Left lung (tissue), 10 donors: ENCODE measurements around the gene ALPP. TPM values are rescaled to one million over a fixed set of nuclear protein-coding genes. Genes with fewer than 3 reads are reported as not detected.

ENCODE experiments used
- ATAC-seq: fragments of 200-7000 bp; cut with Tn5 transposase; one replicate; pipeline ENCODE4 v1.9.1; 2020; ENCODE audit warnings: moderate library complexity
- DNase-seq, 4 donors: peaks; one replicate each; pipeline ENCODE4 v3.0.0-alpha.2; 2013 to 2020
- H3K27ac ChIP-seq, 2 donors: fragments of 200-600 bp; sonication (generic) in 1 of 2; one replicate each; pipeline versions ENCODE4 v1.5.0 to v1.8.0; 2020 to 2021
- H3K27me3 ChIP-seq, 2 donors: fragments of 200-600 bp; sonication (generic) in 1 of 2; one replicate each; pipeline versions ENCODE4 v1.5.0 to v1.8.0; 2020 to 2021
- H3K36me3 ChIP-seq, 2 donors: fragments of 200-600 bp; sonication (generic) in 1 of 2; one replicate each; pipeline versions ENCODE4 v1.5.0 to v1.8.0; 2020 to 2021
- H3K4me1 ChIP-seq, 2 donors: fragments of 200-600 bp; one replicate each; pipeline ENCODE4 v1.8.0; 2021
- H3K4me3 ChIP-seq, 2 donors: fragments of 200-600 bp; sonication (generic) in 1 of 2; one replicate each; pipeline versions ENCODE4 v1.5.0 to v1.8.0; 2020 to 2021; ENCODE audit warnings: mild to moderate bottlenecking in 1 of 2
- H3K9me3 ChIP-seq, 2 donors: fragments of 200-600 bp; sonication (generic) in 1 of 2; one replicate each; pipeline versions ENCODE4 v1.5.0 to v1.8.0; 2020 to 2021
- intact Hi-C, 2 donors: fragments of 100-400 bp; cut with DNase I; formaldehyde crosslinking; loops; one replicate each; pipeline versions ENCODE4 v1.11.2 to v1.14.2; 2022
- polyA plus RNA-seq, 6 donors: library from polyadenylated mRNA; unstranded; fragments of 120-200 nt; gene quantifications; one replicate each; pipeline ENCODE4 v1.2.1, GENCODE V29; 2013; ENCODE audit not compliant: insufficient read length in 6 of 6
- total RNA-seq, 2 donors: library from RNA; stranded (reverse); fragmentation: NEBNext Ultra II Directional; extraction: Animal tissue kit (Norgen Biotek cat#: 25700); gene quantifications; one replicate each; pipeline ENCODE4 v1.2.1, GENCODE V29; 2021
- TF ChIP-seq, protein P1 (sequence below), 2 donors: fragments of 200-600 bp; sonication (generic) in 1 of 2; IDR thresholded peaks; one replicate each; pipeline versions ENCODE4 v1.5.0 to v1.8.0; 2021; ENCODE audit warnings: antibody characterized with exemption in 2 of 2
- donor health status: DM: no; HTN: yes; CAD: no.
- donor health status: DM: no; HTN: no; CAD: no.

The ALPP gene
- total and polyA plus RNA-seq, 8 donors = 0.07 to 14.1 (median 0.18) TPM; not detected in 3

GRCh38 chr2:232374356-232374755 lies 4.2 kb upstream of the ALPP start:
- Histone ChIP-seq H3K9me3 (no peaks in the 10 kb centered on the region), H3K27me3 (peaks cover 0 to under 1% of the 10 kb centered on the region in 2 donors), H3K4me1 (no peaks in the 10 kb centered on the region), H3K36me3 (no peaks in the 10 kb centered on the region), H3K4me3 (no peak overlapping the region), H3K27ac (no peak overlapping the region)
- TF ChIP-seq, protein P1, sequence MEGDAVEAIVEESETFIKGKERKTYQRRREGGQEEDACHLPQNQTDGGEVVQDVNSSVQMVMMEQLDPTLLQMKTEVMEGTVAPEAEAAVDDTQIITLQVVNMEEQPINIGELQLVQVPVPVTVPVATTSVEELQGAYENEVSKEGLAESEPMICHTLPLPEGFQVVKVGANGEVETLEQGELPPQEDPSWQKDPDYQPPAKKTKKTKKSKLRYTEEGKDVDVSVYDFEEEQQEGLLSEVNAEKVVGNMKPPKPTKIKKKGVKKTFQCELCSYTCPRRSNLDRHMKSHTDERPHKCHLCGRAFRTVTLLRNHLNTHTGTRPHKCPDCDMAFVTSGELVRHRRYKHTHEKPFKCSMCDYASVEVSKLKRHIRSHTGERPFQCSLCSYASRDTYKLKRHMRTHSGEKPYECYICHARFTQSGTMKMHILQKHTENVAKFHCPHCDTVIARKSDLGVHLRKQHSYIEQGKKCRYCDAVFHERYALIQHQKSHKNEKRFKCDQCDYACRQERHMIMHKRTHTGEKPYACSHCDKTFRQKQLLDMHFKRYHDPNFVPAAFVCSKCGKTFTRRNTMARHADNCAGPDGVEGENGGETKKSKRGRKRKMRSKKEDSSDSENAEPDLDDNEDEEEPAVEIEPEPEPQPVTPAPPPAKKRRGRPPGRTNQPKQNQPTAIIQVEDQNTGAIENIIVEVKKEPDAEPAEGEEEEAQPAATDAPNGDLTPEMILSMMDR (IDR thresholded peaks at IDR 0.05) = no peak
- ATAC-seq (no peak), DNase-seq (no peak)
- intact Hi-C loops = no loop called here

- Histone ChIP-seq H3K36me3 (no peaks in the 10 kb centered on the region), H3K27me3 (peaks cover 0 to 9% of the 10 kb centered on the region in 2 donors), H3K4me1 (no peaks in the 10 kb centered on the region), H3K4me3 (no peak overlapping the region), H3K27ac (no peak overlapping the region), H3K9me3 (no peaks in the 10 kb centered on the region)
- ATAC-seq (no peak), DNase-seq (no peak)
- TF ChIP-seq, protein P1 (IDR thresholded peaks at IDR 0.05) = no peak
- intact Hi-C loops = no loop called here
Observed at GRCh38 chr2:232375164-232375563, 3.4 kb upstream of the ALPP start.

DNA sequence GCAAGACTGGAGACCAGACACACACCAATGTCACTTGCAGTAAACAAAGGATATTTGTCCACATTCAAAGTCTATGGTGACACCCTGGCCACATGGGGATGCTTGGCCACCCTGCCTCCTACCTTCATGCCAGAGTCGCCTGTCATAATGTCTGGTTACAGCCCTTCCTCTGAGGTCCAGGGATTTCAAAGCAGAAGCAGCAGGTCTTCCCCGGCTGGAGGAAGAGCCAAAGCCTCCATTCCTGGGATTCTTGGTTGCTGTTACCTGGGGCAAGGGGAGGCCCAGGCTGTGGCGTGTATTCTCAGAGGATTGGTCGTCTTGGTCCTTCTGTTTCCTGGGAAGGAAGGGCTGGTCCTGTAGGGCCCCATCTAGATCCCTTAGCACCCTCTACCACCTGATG lies 2.3 kb upstream of the ALPP start:
- intact Hi-C loops = no loop called here

DNA sequence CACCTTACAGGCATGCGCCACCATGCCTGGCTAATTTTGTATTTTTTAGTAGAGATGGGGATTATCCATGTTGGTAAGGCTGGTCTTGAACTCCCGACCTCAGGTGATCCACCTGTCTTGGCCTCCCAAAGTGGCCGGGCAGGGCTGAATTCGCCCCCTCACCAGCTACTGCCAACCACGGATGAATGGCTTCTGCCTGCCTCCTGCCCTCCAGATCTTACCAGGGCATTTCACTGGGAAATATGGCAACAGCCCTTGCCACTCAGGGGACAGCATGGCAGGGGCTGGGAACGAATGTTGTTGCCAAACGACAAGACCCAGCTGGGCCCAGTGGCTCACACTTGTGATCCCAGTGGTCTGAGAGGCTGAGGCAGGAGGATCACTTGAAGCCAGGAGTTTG lies 1.8 kb upstream of the ALPP start:
- TF ChIP-seq, protein P1 (IDR thresholded peaks at IDR 0.05) = no peak
- Histone ChIP-seq H3K36me3 (no peaks in the 10 kb centered on the region), H3K27ac (no peak overlapping the region), H3K9me3 (no peaks in the 10 kb centered on the region), H3K4me3 (no peak overlapping the region), H3K27me3 (peaks cover 6 to 21% of the 10 kb centered on the region in 2 donors), H3K4me1 (no peaks in the 10 kb centered on the region)
- intact Hi-C loops = no loop called here
- DNase-seq (no peak), ATAC-seq (no peak)

More for the DNA sequence above, 2.3 kb upstream of the ALPP start:
- no peak for ATAC-seq
- H3K4me1 ChIP-seq = no peaks in the 10 kb centered on the region
- no peaks in the 10 kb centered on the region for H3K36me3 ChIP-seq
- no peak overlapping the region for H3K27ac ChIP-seq
- TF ChIP-seq, protein P1 (IDR thresholded peaks at IDR 0.05) = no peak
- no peaks in the 10 kb centered on the region for H3K9me3 ChIP-seq
- no peak for DNase-seq
- peaks cover 2 to 16% of the 10 kb centered on the region in 2 donors for H3K27me3 ChIP-seq
- H3K4me3 ChIP-seq = no peak overlapping the region

- ATAC-seq (no peak), DNase-seq (no peak)
- Histone ChIP-seq H3K9me3 (no peaks in the 10 kb centered on the region), H3K27ac (no peak overlapping the region), H3K36me3 (no peaks in the 10 kb centered on the region), H3K4me1 (no peaks in the 10 kb centered on the region), H3K4me3 (no peak overlapping the region), H3K27me3 (peaks cover 8 to 27% of the 10 kb centered on the region in 2 donors)
- intact Hi-C loops = no loop called here
- TF ChIP-seq, protein P1 (IDR thresholded peaks at IDR 0.05) = no peak
Observed at GRCh38 chr2:232377319-232377718, 1.2 kb upstream of the ALPP start.
